Stimulated activated CD8-positive, alpha-beta memory T cell treated with anti-CD3 and anti-CD28 coated beads, Interleukin-7, amount 100 ng/mL, for 4 hours (primary cell): ENCODE results near the gene MPHOSPH10.
"Not testable (repeated sequence)": the region's sequence is repeated elsewhere in the genome, so short reads cannot be mapped to it uniquely, and the experiment has no call there.

Experiments
- DNase-seq, 2 donors: peaks; one replicate each; pipeline ENCODE4 v3.0.0-alpha.2; 2020; ENCODE audit warnings: low read depth in 2 of 2

Gene MPHOSPH10

GRCh38 chr2:71173096-71173495 lies 42.7 kb downstream of the MPHOSPH10 start:
- no peak for DNase-seq

DNA sequence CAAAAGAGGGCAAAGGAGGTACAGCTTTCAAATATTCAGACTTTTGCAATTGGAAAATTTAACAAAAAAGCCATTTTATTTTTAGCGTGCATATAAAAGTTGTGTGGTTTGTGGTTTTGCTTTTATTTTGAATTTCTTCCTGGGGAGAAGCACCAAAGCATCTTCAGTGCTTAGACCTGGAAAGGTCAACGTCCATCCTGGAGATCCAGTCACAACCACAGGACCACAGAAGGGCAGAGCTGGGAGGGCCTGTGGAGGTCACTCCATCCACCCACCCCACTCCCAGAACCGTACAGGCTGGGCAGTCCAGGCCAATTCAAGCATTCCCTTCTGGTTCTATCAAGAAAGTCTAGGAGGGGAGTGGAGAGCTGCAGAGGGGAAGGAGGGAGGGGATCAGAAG lies 43.8 kb downstream of the MPHOSPH10 start:
- DNase-seq = no peak

DNA sequence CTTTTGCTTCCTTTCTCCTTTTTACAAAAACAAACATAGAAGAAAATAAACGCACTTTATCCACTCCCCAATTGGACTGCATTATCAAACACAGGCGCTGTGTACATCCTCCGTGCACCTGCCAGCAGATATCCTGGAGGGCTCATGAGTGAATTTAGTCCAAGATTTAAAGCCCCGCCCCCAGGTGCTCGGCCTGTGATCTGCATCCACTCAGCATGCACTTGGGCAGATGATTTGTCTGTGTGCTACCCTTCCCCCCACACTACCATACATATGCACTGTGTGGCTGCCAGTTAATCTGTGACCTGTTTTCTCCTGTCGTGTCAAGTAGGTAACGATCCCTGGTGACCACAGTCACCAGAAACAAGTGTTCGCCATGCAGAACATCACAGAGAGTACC lies 48.4 kb downstream of the MPHOSPH10 start:
- DNase-seq = not testable (repeated sequence)

DNA sequence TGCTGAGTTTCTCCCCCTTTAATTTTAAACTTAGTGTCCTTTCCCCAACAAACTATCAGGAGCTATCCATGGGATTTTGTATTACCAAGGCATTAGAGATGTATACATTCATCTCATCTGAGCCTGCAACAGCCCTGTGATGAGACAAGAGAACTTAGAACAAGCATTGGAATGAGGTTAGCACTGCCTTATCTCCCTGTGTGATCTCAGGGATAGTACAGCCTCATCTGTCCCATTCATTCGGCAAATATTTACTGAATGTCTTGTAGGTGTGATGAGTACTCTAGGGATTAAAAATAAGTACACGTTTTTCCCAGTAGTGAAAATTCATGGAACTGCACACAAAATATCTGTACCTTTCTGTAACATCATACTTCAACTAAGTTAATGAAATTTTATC lies 50.9 kb downstream of the MPHOSPH10 start:
- no peak for DNase-seq

DNA sequence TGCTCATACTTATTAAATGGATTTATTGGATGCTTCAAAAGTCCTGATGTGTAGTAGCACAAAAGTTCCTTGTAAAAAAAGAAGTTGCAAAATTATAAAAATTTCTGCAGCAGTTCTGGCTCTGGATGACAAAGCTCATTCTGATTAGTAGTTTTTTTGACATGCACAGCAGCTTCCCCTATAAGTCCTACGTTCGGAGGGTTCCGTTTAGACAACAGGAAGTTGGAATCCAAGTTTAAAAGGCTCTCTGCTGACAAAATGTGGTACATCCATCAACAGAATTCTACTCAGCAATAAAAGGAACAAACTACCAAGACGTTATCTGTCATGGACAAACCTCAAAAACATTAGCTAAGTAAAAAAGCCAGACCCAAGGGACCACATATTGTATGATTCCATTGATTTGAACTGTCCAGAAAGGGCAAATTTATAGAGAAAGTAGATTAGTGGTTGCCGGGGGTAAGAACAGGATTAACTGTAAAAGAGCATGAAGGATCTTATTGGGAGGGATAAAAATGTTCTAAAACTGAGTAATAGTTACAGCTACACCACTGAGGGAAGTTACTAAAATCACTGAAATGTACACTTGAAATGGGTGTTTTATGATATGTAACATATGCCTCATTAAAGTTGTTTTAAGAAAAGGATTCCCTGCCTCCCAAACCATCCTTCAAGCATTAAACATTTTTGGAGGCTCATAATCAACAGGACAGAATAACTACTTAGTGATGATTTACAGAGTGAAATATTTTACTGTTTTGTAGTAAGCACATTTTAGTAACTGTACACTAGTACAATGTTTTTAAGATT lies 53.1 kb downstream of the MPHOSPH10 start:
- not testable (repeated sequence) for DNase-seq

DNA sequence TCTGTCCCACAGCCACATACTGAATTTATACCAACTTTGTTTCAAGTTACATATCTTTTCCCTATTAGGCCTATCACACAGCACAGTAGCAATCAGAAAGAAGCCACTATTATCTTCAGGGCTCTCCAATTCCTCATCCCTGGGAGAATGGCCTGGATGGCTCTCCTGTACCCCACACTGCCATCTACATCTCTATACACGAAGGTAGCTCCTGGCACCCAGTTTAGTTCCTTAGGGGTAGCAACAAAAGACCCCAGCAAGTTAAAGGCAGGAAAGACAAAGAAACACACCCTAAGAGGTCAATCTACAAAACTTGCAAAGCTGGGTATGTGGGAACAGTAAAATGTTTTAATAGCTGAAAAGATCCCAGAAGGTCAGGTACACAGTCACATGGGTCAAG lies 56.5 kb downstream of the MPHOSPH10 start:
- no peak for DNase-seq

GRCh38 chr2:71187589-71187988 lies 57.2 kb downstream of the MPHOSPH10 start:
- DNase-seq = no peak

- no peak for DNase-seq
These were observed 60.5 kb downstream of the MPHOSPH10 start for GRCh38 chr2:71190656-71191569.

DNA sequence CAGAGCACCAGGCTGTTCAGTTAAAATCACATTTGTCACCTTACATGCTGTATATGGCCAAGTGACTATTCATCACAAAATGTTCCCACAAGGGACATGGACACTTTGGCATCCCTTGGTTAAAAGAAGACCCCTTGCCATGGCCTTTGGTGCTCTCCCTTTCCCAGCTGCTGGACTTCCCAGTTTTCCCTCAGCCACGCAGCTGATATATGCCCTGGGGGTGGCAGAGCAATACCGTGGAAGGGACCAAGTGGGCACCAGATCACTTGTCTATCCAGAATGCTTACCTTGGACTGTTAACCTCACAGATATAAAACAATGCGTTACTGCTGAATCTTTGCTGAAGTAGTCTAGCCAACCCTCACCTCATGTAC lies 61.1 kb downstream of the MPHOSPH10 start:
- DNase-seq = no peak
